ENCODE data around the gene NDRG2. TPM values are rescaled to one million over a fixed set of nuclear protein-coding genes. Genes with fewer than 3 reads are reported as not detected.

NDRG2 gene
- total RNA-seq, 1 donor, result not detected

GRCh38 chr14:21026988-21027315 is 2.1 kb upstream of the NDRG2 start:
- no peak overlapping the region for H3K27ac ChIP-seq (ENCODE audit: low read depth, low read length)
- no peak overlapping the region for H3K4me3 ChIP-seq (ENCODE audit: insufficient read depth, low read length)
- no peak for TF ChIP-seq CTCF (IDR thresholded peaks at IDR 0.05; ENCODE audit: extremely low read depth, low read depth, low read length)
- peak; percentile 37 for DNase-seq (ENCODE audit: insufficient read length, low spot score, missing footprints)
- H3K9me3 ChIP-seq (ENCODE audit: low read depth, low read length), result no peaks in the 10 kb centered on the region
- H3K27me3 ChIP-seq (ENCODE audit: insufficient read depth, low read length), result peaks cover 61% of the 10 kb centered on the region
- no peaks in the 10 kb centered on the region for H3K4me1 ChIP-seq (ENCODE audit: insufficient read depth, low read length)
- no peaks in the 10 kb centered on the region for H3K36me3 ChIP-seq (ENCODE audit: insufficient read depth, low read length)
- no peak overlapping the region for H2AFZ ChIP-seq (ENCODE audit: low read length)
- H4K20me1 ChIP-seq (ENCODE audit: insufficient read depth, low read length), result no peaks in the 10 kb centered on the region
- H3K79me2 ChIP-seq (ENCODE audit: insufficient read depth, low read length), result no peaks in the 10 kb centered on the region
- H3K4me2 ChIP-seq (ENCODE audit: insufficient read depth, low read length), result no peak overlapping the region

GRCh38 chr14:21026274-21026987 is 1.6 kb upstream of the NDRG2 start:
- H3K27me3 ChIP-seq (ENCODE audit: insufficient read depth, low read length), result peaks cover 61% of the 10 kb centered on the region
- no peak overlapping the region for H2AFZ ChIP-seq (ENCODE audit: low read length)

GRCh38 chr14:21025371-21026273 is 761 bp upstream of the NDRG2 start:
- DNase-seq (ENCODE audit: insufficient read length, low spot score, missing footprints), result peak; percentile 81
- no peak overlapping the region for H3K4me2 ChIP-seq (ENCODE audit: insufficient read depth, low read length)
- peaks cover 64% of the 10 kb centered on the region for H3K27me3 ChIP-seq (ENCODE audit: insufficient read depth, low read length)

More at GRCh38 chr14:21026274-21026987, 1.6 kb upstream of the NDRG2 start:
- Histone ChIP-seq H4K20me1 (ENCODE audit: insufficient read depth, low read length) (no peaks in the 10 kb centered on the region), H3K4me1 (ENCODE audit: insufficient read depth, low read length) (no peaks in the 10 kb centered on the region), H3K27ac (ENCODE audit: low read depth, low read length) (no peak overlapping the region), H3K4me3 (ENCODE audit: insufficient read depth, low read length) (no peak overlapping the region), H3K4me2 (ENCODE audit: insufficient read depth, low read length) (no peak overlapping the region), H3K79me2 (ENCODE audit: insufficient read depth, low read length) (no peaks in the 10 kb centered on the region), H3K36me3 (ENCODE audit: insufficient read depth, low read length) (no peaks in the 10 kb centered on the region), H3K9me3 (ENCODE audit: low read depth, low read length) (no peaks in the 10 kb centered on the region)
- peak; percentile 76 for DNase-seq (ENCODE audit: insufficient read length, low spot score, missing footprints)
- TF ChIP-seq CTCF (IDR thresholded peaks at IDR 0.05; ENCODE audit: extremely low read depth, low read depth, low read length), result no peak

More at GRCh38 chr14:21025371-21026273, 761 bp upstream of the NDRG2 start:
- Histone ChIP-seq H3K4me1 (ENCODE audit: insufficient read depth, low read length) (no peaks in the 10 kb centered on the region), H3K27ac (ENCODE audit: low read depth, low read length) (no peak overlapping the region), H3K36me3 (ENCODE audit: insufficient read depth, low read length) (no peaks in the 10 kb centered on the region), H4K20me1 (ENCODE audit: insufficient read depth, low read length) (no peaks in the 10 kb centered on the region), H3K9me3 (ENCODE audit: low read depth, low read length) (no peaks in the 10 kb centered on the region), H3K79me2 (ENCODE audit: insufficient read depth, low read length) (no peaks in the 10 kb centered on the region), H3K4me3 (ENCODE audit: insufficient read depth, low read length) (peak overlapping the region; percentile 30), H2AFZ (ENCODE audit: low read length) (no peak overlapping the region)
- no peak for TF ChIP-seq CTCF (IDR thresholded peaks at IDR 0.05; ENCODE audit: extremely low read depth, low read depth, low read length)
